OCI-LY7 (cell line): ENCODE measurements around the gene DBNL. TPM values are rescaled to one million over a fixed set of nuclear protein-coding genes. Genes with fewer than 3 reads are reported as not detected.
"Not testable (repeated sequence)": the region's sequence is repeated elsewhere in the genome, so short reads cannot be mapped to it uniquely, and the experiment has no call there.

Source experiments
- Bru-seq: library from RNA; stranded (reverse); fragments of 400-500 nt; gene quantifications from one replicate; lab custom pipeline; 2021; lab: Mats Ljungman, UMichigan
- BruChase-seq, 2 experiments: library from RNA; stranded (reverse); fragments of 400-500 nt; gene quantifications; one replicate each; lab custom pipeline; 2021; lab: Mats Ljungman, UMichigan
- BruUV-seq: library from RNA; stranded (reverse); fragments of 400-500 nt; replicated peaks from 2 replicates; lab custom pipeline; 2021; lab: Mats Ljungman, UMichigan
- CTCF ChIA-PET: fragments of 300-600 bp; sonication (Branson Sonifier 250); formaldehyde crosslinking; loops from one replicate; lab custom pipeline; 2022; ENCODE audit warnings: antibody characterized with exemption; ENCODE audit not compliant: unreplicated experiment; lab: Charles Lee
- POLR2A ChIA-PET: fragments of 300-600 bp; sonication (Branson Sonifier 250); formaldehyde crosslinking; loops from one replicate; lab custom pipeline; 2022; ENCODE audit warnings: antibody characterized with exemption; lab: Charles Lee
- DNase-seq: peaks from one replicate; pipeline ENCODE4 v3.0.0-alpha.2; 2015; ENCODE audit warnings: low spot score
- H2AFZ ChIP-seq: fragments of 200-600 bp; sonication (generic), shearing (Covaris generic); 2 replicates; pipeline ENCODE4 v1.6.1; 2014; ENCODE audit warnings: mild to moderate bottlenecking, antibody characterized with exemption, low read length, moderate library complexity
- H3K27ac ChIP-seq: fragments of 200-600 bp; sonication (generic); 2 replicates; pipeline ENCODE4 v1.5.1; 2014; ENCODE audit warnings: mixed run types, low read depth, mild to moderate bottlenecking, moderate library complexity, low read length, inconsistent platforms; ENCODE audit not compliant: poor library complexity, severe bottlenecking
- H3K36me3 ChIP-seq: fragments of 200-600 bp; sonication (generic); 2 replicates; pipeline ENCODE4 v1.6.1; 2014; ENCODE audit warnings: mild to moderate bottlenecking, antibody characterized with exemption, low read length, moderate library complexity, mixed read lengths; ENCODE audit not compliant: insufficient read depth
- H3K4me1 ChIP-seq: fragments of 200-600 bp; sonication (generic); 2 replicates; pipeline ENCODE4 v1.5.1; 2014; ENCODE audit warnings: mild to moderate bottlenecking, low read length; ENCODE audit not compliant: insufficient read depth, poor library complexity, severe bottlenecking
- H3K4me2 ChIP-seq: fragments of 200-600 bp; sonication (generic); 2 replicates; pipeline ENCODE4 v1.6.1; 2014; ENCODE audit warnings: mild to moderate bottlenecking, low read length
- H3K4me3 ChIP-seq: fragments of 200-600 bp; sonication (generic); 2 replicates; pipeline ENCODE4 v1.5.1; 2014; ENCODE audit warnings: mild to moderate bottlenecking, low read depth, low read length; ENCODE audit not compliant: poor library complexity, severe bottlenecking
- H3K79me2 ChIP-seq: fragments of 200-600 bp; sonication (generic); 2 replicates; pipeline ENCODE4 v1.6.1; 2016; ENCODE audit warnings: low read depth, mild to moderate bottlenecking, low read length, moderate library complexity, mixed read lengths; ENCODE audit not compliant: insufficient read depth
- H3K9me2 ChIP-seq: fragments of 200-600 bp; sonication (generic); 2 replicates; pipeline ENCODE4 v1.6.1; 2016; ENCODE audit warnings: mild to moderate bottlenecking, low read length, mixed read lengths; ENCODE audit not compliant: insufficient read depth
- H3K9me3 ChIP-seq: fragments of 200-600 bp; sonication (generic); 2 replicates; pipeline ENCODE4 v1.6.1; 2014; ENCODE audit warnings: mild to moderate bottlenecking, mixed run types, low read length, mixed read lengths
- H4K20me1 ChIP-seq: fragments of 200-600 bp; sonication (generic); 2 replicates; pipeline ENCODE4 v1.6.1; 2014; ENCODE audit warnings: mild to moderate bottlenecking, antibody characterized with exemption, low read length, moderate library complexity, mixed read lengths; ENCODE audit not compliant: insufficient read depth
- EZH2phosphoT487 ChIP-seq: fragments of 200-600 bp; sonication (generic); IDR thresholded peaks from 2 replicates; pipeline ENCODE4 v1.6.1; 2018; ENCODE audit warnings: low read depth, borderline replicate concordance, mild to moderate bottlenecking, mixed run types, antibody characterized with exemption, low read length, moderate library complexity, mixed read lengths
- intact Hi-C: fragments of 100-400 bp; cut with micrococcal nuclease; formaldehyde crosslinking; loops from one replicate; pipeline ENCODE4 v1.10.0; 2022; ENCODE audit not compliant: unreplicated experiment
- long read RNA-seq: library from polyadenylated mRNA; stranded (forward); transcript quantifications from one replicate; pipeline ENCODE4 v2.0.0, GENCODE V29; 2022
- total RNA-seq, 2 experiments: library from RNA; depleted of rRNA in 1 of 2; stranded (reverse); fragments of >200 nt in 1 of 2; shearing (Covaris generic) in 1 of 2; gene quantifications; 2 replicates each; pipeline ENCODE4 v1.2.3, GENCODE V29; 2014 to 2022
- TF ChIP-seq, protein P1 (sequence below): fragments of 200-600 bp; sonication (generic); conservative IDR thresholded peaks from 2 replicates; pipeline ENCODE4 v1.5.1; 2014; ENCODE audit warnings: mild to moderate bottlenecking, antibody characterized with exemption, low read length, moderate library complexity, mixed read lengths

DBNL gene
- total RNA-seq (2014; rRNA removed; shearing (Covaris generic)) (124 and 133 TPM in 2 replicates), total RNA-seq (2022) (121 and 137 TPM in 2 replicates), Bru-seq, nascent RNA (percentile 80 among the genes with signal in this experiment), BruChase-seq, experiment 1, labeled RNA remaining after a 6-hour chase (percentile 86 among the genes with signal in this experiment), BruChase-seq, experiment 2, labeled RNA remaining after a 2-hour chase (percentile 86 among the genes with signal in this experiment)
- long read RNA-seq, transcript DBNL-220 (13 exons, 2,117 nt): minor isoform, 63 of 366 reads
- long read RNA-seq, transcript DBNL-210 (13 exons, 1,808 nt): major isoform, 201 of 366 reads
- long read RNA-seq, partial matches to known transcripts: 22 of 366 reads
- long read RNA-seq, other reads (novel, unspliced or antisense): 77 of 366 reads

DNA sequence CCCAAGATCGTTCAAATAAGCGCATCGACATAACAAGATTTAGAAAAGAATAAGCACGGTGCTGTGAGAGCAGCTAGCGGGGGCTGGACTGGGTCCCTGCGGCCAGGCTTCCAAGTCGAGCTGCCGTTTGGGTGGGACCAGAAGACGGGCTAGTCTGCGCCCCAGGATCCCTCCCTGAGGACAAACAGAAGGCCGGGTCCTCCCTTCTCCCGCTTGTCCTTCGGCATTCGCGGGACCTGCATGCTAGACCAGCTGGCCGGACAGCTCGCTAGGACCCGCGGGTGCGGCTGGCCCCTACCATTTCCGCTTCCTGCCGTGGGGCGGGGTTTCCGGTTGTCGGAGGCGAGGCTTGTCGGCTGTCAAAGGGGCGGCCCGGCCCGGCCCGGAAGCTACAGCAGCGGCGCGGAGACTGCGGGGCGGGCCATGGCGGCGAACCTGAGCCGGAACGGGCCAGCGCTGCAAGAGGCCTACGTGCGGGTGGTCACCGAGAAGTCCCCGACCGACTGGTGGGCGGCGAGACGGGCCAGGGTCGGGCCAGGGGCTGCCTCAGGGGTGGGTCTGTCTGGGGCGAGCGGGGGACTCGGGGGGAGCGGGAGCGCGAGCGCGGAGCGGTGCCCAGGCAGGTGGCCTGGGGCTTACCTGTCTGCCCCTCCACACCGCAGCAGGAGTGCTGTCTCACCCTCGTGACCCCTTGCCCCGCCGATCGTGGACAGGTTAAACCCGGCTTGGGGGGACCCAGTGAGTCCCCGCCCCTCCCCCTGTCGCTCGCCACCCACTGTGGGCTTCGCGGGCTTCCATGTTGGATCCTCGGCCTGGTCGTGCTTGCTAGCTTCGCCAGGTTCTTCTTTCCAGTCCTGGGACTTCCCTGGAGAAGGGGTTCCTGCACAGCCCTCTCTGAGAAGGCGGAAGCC lies at the start of gene DBNL:
TSS of gene DBNL (plus strand) at position 388 of the 911 bp plus-strand sequence. CDS start at position 424, 36 bp downstream.
- no peaks in the 10 kb centered on the region for H3K9me3 ChIP-seq
- TF ChIP-seq, protein P1, sequence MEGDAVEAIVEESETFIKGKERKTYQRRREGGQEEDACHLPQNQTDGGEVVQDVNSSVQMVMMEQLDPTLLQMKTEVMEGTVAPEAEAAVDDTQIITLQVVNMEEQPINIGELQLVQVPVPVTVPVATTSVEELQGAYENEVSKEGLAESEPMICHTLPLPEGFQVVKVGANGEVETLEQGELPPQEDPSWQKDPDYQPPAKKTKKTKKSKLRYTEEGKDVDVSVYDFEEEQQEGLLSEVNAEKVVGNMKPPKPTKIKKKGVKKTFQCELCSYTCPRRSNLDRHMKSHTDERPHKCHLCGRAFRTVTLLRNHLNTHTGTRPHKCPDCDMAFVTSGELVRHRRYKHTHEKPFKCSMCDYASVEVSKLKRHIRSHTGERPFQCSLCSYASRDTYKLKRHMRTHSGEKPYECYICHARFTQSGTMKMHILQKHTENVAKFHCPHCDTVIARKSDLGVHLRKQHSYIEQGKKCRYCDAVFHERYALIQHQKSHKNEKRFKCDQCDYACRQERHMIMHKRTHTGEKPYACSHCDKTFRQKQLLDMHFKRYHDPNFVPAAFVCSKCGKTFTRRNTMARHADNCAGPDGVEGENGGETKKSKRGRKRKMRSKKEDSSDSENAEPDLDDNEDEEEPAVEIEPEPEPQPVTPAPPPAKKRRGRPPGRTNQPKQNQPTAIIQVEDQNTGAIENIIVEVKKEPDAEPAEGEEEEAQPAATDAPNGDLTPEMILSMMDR: no peak
- no peak for TF ChIP-seq EZH2phosphoT487
- peak within 1 kb of the TSS; percentile 70 for H2AFZ ChIP-seq
- DNase-seq: peak; percentile 89
- no peaks in the 10 kb centered on the region for H3K9me2 ChIP-seq
- H3K79me2 ChIP-seq: peaks cover 39% of the 10 kb centered on the region
- no TSS peak for BruUV-seq
- H4K20me1 ChIP-seq: peaks cover 13% of the 10 kb centered on the region
- peak within 1 kb of the TSS; percentile 92 for H3K4me3 ChIP-seq
- H3K27ac ChIP-seq: peak within 1 kb of the TSS; percentile 80
- peaks cover 19% of the 10 kb centered on the region for H3K36me3 ChIP-seq
- peaks cover 42% of the 10 kb centered on the region for H3K4me1 ChIP-seq
- peak within 1 kb of the TSS; percentile 96 for H3K4me2 ChIP-seq
- POLR2A ChIA-PET: interaction anchor here (0.7 to 1.2 kb wide), 7 partner anchors 23 to 955 kb away, joined by 3 to 6 read pairs (median 3); partner anchors contain the start of gene CCM2
- intact Hi-C loops: loop anchor here (1.0 kb wide), 1 partner anchor 152 kb away; no protein-coding TSS in a partner anchor
- CTCF ChIA-PET: interaction anchor here (0.8 kb wide), 1 partner anchor 56 kb away, joined by 3 read pairs; no protein-coding TSS in a partner anchor

DNA sequence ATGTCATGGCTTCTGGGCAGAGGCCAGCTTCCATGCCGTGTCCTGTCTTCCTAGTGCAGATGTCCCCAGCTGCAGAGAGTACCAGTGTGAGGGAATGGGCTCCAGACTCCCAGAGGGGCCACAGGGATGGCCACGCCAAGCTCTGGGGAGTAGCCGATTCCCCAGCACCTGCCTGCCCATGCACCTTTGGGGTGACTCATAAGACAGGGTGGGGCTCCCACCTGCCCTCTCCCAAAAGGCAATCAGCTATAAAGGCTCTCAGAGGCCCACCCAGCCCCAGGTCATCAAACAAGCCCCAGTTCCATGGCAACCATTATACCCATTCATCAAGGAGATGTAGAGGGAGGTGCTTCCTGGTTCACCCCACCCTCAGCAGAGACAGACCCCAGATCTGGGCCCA lies 47.0 kb upstream of the DBNL start, which contains the start of gene SPDYE1:
TSS of gene SPDYE1 (plus strand) at position 366 of the 400 bp plus-strand sequence. CDS start 2,053 bp downstream, outside the sequence.
- H3K79me2 ChIP-seq, CTCF ChIA-PET, DNase-seq, intact Hi-C loops, H3K9me2 ChIP-seq, H3K9me3 ChIP-seq, BruUV-seq, POLR2A ChIA-PET, H3K36me3 ChIP-seq, H4K20me1 ChIP-seq, H3K4me2 ChIP-seq, H3K27ac ChIP-seq, H2AFZ ChIP-seq, H3K4me1 ChIP-seq, H3K4me3 ChIP-seq: not testable (repeated sequence)

DNA sequence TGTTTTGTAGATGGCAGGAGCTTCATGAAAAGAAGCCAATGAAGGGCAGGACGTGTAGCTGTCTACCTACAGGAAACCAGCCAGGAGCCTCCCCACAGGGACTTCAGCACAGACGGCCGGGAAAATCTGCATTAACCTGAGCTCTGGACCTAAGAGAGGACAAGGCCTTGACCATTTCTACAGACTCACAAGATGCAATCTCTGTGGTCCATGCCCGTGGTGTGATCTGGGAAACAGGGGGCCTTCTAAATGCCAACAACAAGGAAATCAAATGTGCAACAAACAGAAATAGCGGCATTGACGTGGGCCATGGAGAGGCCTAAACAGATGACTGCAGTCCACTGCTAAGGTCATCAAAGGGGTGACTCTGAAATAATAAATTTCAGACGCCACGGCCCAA lies 32.4 kb upstream of the DBNL start:
- H4K20me1 ChIP-seq, H3K9me2 ChIP-seq, POLR2A ChIA-PET, BruUV-seq, H3K9me3 ChIP-seq, H3K4me3 ChIP-seq, H3K4me1 ChIP-seq, H3K79me2 ChIP-seq, H3K36me3 ChIP-seq, H2AFZ ChIP-seq, CTCF ChIA-PET, H3K27ac ChIP-seq, DNase-seq, H3K4me2 ChIP-seq: not testable (repeated sequence)
- intact Hi-C loops: loop anchor here (10.0 kb wide), 1 partner anchor 73 kb away; the partner anchor contains the start of gene POLM

DNA sequence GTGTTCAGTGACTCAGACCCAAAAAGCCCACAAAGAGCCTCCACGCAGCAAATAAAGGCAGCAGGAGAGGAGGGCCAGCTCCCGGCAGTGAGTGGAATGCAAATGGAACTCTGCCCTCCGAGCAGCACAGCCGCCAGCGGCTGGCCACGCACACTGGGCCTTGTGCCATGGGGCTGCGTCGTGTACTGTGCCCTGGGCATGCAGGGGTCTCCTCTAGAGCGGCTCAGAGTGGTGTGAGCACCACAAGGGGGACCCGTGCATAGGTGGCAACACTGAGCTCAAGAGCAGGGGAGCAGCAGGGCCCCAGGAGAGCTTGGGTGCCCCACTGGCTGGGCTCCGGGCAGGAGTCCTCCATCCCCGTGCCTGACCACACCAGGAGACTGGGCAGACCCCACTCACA lies 29.4 kb upstream of the DBNL start:
- H3K4me2 ChIP-seq, H3K9me3 ChIP-seq, H3K4me1 ChIP-seq, H3K36me3 ChIP-seq, POLR2A ChIA-PET, H4K20me1 ChIP-seq, H3K79me2 ChIP-seq, CTCF ChIA-PET, H3K4me3 ChIP-seq, H3K27ac ChIP-seq, DNase-seq, H3K9me2 ChIP-seq, BruUV-seq, H2AFZ ChIP-seq: not testable (repeated sequence)
- intact Hi-C loops: loop anchor here (10.0 kb wide), 1 partner anchor 70 kb away; the partner anchor contains the start of gene POLM
